GM18526 (cell line): ENCODE results near the gene TRPM3.

Experiments used
- POLR2A ChIP-seq: IDR thresholded peaks from 3 replicates; pipeline ENCODE4 v1.6.1; 2011; ENCODE audit not compliant: insufficient read length; ENCODE audit errors: extremely low read depth

The TRPM3 gene

GRCh38 chr9:70868661-70869652 is 252.5 kb downstream of the TRPM3 start:
- TF ChIP-seq POLR2A, result no peak

GRCh38 chr9:70868041-70868440 is 253.4 kb downstream of the TRPM3 start:
- TF ChIP-seq POLR2A, result no peak

DNA sequence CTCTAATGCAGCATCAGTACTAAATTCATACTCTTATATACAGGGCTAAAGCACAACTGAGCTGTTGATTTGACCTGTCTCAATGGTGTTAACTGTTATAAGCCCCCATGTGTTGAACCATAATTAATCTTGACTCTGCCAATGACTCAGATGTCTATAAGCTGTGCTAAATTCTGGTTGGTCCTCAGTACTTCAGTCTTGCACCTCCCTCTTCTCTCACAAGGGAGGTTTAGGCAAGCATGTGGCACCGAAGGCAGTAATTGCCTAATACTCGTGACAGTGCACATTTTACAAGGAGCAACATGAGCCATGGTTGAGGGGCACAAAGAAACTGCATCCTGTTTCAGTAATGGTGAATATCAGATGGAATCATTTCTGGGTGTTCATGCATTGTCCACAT is 255.9 kb downstream of the TRPM3 start:
- TF ChIP-seq POLR2A, result no peak

DNA sequence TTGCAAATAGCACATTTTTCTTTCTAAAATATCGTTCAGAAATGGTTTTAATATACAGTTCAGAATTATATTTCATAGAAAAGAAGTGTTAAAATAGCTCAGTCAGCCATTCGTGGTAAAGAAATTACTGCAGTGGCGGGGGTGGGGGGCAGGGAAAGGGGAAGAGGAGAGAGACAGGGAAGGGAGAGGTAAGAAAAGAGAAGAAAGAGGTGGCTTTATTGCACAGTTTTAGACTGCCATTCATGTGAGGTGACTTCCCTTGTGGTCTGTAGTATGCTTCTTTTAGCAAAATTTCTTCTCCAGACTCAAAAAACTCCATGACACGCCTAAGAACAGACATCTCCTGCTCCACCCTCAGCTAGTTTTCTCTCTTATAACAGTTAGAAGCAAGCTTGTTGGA is 259.6 kb downstream of the TRPM3 start:
- no peak for TF ChIP-seq POLR2A

DNA sequence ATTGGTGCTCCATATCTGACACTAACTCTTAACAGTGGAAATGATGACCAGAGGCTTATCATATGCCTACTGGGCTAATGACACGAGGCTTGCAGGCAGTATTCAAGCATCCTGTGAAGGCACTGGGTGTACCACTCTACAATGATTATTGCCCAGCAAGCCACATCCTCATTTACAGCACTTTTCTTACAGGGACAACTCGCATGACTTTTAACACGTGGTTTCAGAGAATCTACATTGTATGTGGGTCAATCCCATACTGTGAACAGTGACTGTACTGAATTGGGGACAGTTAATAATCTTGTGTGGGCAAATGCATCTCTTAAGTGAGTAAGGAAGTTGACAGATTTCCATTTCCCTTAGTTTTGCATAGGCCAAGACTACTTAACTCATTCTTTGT is 260.0 kb downstream of the TRPM3 start:
- no peak for TF ChIP-seq POLR2A

DNA sequence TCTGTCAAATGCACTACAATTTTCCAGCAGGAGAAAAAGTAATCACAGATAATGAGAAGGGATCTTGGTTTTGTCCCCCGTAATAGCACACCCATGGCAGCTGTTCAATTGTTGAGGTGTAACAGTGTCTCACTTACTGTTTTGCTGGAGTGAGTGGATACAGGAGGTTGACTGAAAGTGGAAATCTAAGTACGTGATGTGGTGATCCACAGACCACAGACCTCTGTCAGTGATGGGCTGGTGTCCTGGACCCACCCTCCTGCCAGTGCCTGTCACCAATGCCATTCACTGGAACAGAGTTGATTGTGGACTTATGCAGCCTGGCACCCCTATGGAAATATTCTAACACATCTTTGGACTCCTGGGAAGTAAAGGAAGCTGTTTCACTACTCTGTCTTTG is 261.7 kb downstream of the TRPM3 start:
- no peak for TF ChIP-seq POLR2A

GRCh38 chr9:70856411-70856810 is 265.0 kb downstream of the TRPM3 start:
- no peak for TF ChIP-seq POLR2A

DNA sequence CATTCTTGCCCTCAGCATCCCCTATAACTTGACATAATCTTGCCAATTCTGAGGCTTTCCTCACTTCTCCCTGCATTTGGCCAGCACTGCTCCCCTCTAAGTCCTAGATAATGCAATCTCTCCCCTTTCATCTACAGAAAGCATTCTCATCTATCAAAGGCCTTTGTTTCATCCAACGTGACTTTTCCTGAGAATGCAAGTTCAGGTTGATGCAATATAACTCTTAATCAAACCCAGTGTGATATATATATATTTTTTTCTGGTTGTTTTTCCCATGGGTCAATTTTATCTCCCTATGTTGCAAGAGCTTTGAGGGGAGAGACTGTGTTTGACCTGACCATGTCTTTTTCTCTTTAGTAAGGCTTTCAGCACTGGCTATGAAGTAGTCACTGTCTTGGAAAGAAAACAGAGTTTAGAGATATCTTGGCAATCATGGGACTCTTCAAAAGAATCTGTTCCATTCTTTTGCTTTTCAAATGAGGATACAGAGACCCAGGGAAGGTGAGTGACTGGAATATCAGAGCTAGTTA is 268.6 kb downstream of the TRPM3 start:
- TF ChIP-seq POLR2A, result no peak

- no peak for TF ChIP-seq POLR2A
Observed at GRCh38 chr9:70840266-70840665, 281.2 kb downstream of the TRPM3 start.

DNA sequence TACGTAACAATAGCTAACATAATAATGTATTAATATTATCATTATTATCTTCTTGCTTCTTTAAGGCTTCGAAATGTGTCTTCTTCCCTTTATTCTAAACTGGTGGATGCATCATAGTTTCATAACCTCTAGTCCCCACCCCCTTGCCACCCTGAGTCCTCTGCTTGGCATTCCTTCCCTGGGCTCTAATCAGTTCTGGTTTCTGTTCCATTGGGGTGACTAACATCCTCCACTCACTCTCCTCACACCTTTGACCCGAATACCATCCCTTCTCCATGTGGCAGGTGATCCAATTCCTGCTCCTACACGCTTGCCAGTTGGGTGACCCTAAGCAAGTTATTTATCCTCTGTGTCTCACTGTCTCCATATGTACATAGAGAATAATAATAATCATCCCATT is 286.1 kb downstream of the TRPM3 start:
- TF ChIP-seq POLR2A, result no peak

GRCh38 chr9:70832492-70832891 is 288.9 kb downstream of the TRPM3 start:
- TF ChIP-seq POLR2A, result no peak

DNA sequence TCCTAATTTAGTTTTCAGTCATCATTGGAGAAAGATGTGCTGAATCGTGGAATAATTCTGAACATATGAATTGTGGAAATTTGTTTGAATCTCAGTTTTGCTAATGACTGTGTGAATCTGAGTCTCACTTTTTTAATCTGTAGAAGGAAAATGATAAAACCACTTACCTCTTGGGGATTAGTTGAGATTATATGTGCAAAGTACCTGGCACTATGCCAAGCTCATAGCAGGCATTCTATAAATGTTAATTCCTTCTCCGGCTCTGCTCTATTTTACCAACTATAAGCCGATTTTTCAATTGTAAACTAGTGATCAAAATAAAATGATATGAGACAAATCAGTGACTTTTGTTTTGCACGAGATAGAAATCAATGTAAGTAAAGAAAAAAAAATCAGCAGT is 290.8 kb downstream of the TRPM3 start:
- TF ChIP-seq POLR2A, result no peak

DNA sequence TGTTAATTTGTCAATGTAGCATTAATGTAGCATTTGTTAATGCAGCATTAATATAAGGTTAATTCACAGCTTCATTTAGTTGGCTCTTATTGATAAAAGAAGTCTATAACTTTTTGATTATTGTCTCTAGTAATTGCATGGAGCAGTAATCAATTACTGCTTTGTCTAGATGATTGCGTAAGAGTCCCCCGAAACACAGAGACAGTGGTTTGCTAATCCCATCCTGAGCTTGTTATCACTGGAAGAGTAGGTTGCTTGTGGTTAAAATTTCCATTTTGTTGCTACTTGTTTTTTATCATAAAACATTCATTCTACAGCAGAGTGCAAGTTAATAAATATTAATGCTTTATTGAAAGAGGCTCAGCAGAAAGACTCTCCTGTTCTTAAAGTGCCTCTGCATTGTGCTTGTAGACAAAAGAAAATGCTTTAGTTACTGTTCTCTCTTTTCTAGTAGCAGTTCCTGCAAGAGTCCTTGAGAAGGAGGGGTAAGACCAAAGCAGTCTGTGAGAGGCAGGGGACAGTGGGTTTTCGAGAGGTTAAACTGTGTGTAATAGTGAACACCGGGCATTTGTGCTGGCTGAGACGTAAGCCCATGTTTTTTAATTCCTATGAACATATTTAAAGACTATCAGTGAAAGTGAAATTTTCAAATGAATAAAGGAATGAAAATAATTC is 291.7 kb downstream of the TRPM3 start:
- no peak for TF ChIP-seq POLR2A

DNA sequence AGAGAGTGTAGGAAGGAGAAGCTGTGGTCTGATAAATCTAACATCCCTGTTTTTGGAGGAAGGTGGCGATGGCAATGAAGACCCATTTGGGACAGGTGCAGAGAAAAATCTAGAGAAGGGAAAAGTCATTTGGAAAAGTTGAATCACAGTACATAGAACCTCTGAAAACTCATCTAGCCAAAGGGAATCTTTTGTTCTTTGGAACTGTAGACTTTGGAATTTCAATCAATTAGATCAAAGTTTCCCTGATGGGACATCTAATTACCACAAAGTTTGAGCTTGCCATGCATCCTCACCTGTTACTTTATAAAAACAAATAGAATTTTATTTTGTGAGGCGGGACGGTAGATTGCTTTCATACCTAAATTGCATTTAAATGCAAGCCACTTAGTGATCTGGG is 294.9 kb downstream of the TRPM3 start:
- no peak for TF ChIP-seq POLR2A

GRCh38 chr9:70823284-70823683 is 298.1 kb downstream of the TRPM3 start:
- no peak for TF ChIP-seq POLR2A

DNA sequence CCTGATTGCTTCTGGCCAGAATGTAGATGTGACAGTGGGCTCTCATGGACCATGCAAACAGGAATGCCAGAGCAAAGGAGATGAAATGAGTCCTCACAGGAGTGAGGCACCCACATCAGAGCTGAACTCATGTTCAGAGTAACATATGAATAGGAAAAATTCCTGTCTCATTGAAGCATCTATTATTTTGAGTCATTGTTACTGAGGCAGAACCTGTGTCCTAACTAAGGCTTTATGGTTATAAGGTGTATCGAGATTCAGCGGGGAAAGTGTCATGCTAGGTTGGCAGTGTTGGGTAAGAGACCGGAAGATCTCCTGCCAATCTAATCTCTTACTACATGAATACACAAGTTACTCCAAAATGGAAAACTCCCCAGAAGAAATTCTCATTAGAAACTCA is 304.1 kb downstream of the TRPM3 start:
- no peak for TF ChIP-seq POLR2A
